PC-3 (cell line): Measurements from ENCODE around the gene GALNT1. TPM values are rescaled to one million over a fixed set of nuclear protein-coding genes. Genes with fewer than 3 reads are reported as not detected.

ENCODE experiments used
- ATAC-seq: fragments of 200-7000 bp; cut with Tn5 transposase; 2 replicates; pipeline ENCODE4 v1.9.1; 2020; ENCODE audit warnings: mild to moderate bottlenecking, moderate library complexity
- BruUV-seq: library from RNA; stranded (reverse); fragments of 400-500 nt; replicated peaks from 2 replicates; lab custom pipeline; 2021; lab: Mats Ljungman, UMichigan
- CTCF ChIA-PET: fragments of 300-600 bp; sonication (Branson Sonifier 250); formaldehyde crosslinking; loops from one replicate; lab custom pipeline; 2022; ENCODE audit warnings: antibody characterized with exemption; lab: Charles Lee
- POLR2A ChIA-PET: fragments of 300-600 bp; sonication (Branson Sonifier 250); formaldehyde crosslinking; loops from one replicate; lab custom pipeline; 2022; ENCODE audit warnings: antibody characterized with exemption; ENCODE audit not compliant: unreplicated experiment; lab: Charles Lee
- DNase-seq: peaks from one replicate; pipeline ENCODE4 v3.0.0-alpha.2; 2015
- H2AFZ ChIP-seq: fragments of 300-600 bp; sonication (generic); 2 replicates; pipeline ENCODE4 v1.6.0; 2016; ENCODE audit warnings: antibody characterized with exemption, low read length
- H3F3A ChIP-seq: fragments of 300-600 bp; sonication (generic); one replicate; pipeline ENCODE4 v1.6.0; 2017; ENCODE audit warnings: antibody characterized with exemption, low read length, control low read depth, mild to moderate bottlenecking; ENCODE audit not compliant: unreplicated experiment
- H3K27ac ChIP-seq: fragments of 300-600 bp; sonication (generic); 2 replicates; pipeline ENCODE4 v1.5.1; 2016; ENCODE audit warnings: mild to moderate bottlenecking, low read length
- H3K27me3 ChIP-seq: fragments of 300-600 bp; sonication (generic); 2 replicates; pipeline ENCODE4 v1.6.1; 2016; ENCODE audit warnings: low read length, mixed read lengths
- H3K36me3 ChIP-seq: fragments of 300-600 bp; sonication (generic); 2 replicates; pipeline ENCODE4 v1.6.1; 2016; ENCODE audit warnings: low read depth, mixed run types, low read length, mixed read lengths
- H3K4me1 ChIP-seq: fragments of 300-600 bp; sonication (generic); 2 replicates; pipeline ENCODE4 v1.5.1; 2016; ENCODE audit warnings: low read length; ENCODE audit not compliant: insufficient read depth
- H3K4me2 ChIP-seq: fragments of 300-600 bp; sonication (generic); 2 replicates; pipeline ENCODE4 v1.6.0; 2016; ENCODE audit warnings: low read length
- H3K4me3 ChIP-seq: fragments of 300-600 bp; sonication (generic); 2 replicates; pipeline ENCODE4 v1.5.1; 2016; ENCODE audit warnings: mild to moderate bottlenecking, low read length, mixed read lengths
- H3K79me2 ChIP-seq: fragments of 300-600 bp; sonication (generic); 2 replicates; pipeline ENCODE4 v1.6.1; 2017; ENCODE audit warnings: low read length, mixed read lengths
- H3K9ac ChIP-seq: fragments of 300-600 bp; sonication (generic); 2 replicates; pipeline ENCODE4 v1.6.0; 2016; ENCODE audit warnings: mild to moderate bottlenecking, low read length
- H3K9me2 ChIP-seq: fragments of 300-600 bp; sonication (generic); replicated peaks from 2 replicates; pipeline ENCODE4 v1.6.1; 2016; ENCODE audit warnings: mixed run types, low read length, mixed read lengths
- H3K9me3 ChIP-seq: fragments of 300-600 bp; sonication (generic); 2 replicates; pipeline ENCODE4 v1.6.1; 2016; ENCODE audit warnings: low read length, mixed read lengths
- H4K20me1 ChIP-seq: fragments of 300-600 bp; sonication (generic); 2 replicates; pipeline ENCODE4 v1.6.1; 2016; ENCODE audit warnings: low read length, mixed read lengths
- CTCF ChIP-seq: fragments of 300-600 bp; sonication (generic); conservative IDR thresholded peaks from 2 replicates; pipeline ENCODE4 v1.5.1; 2017; ENCODE audit warnings: antibody characterized with exemption, low read depth, mild to moderate bottlenecking, low read length
- EZH2 ChIP-seq: fragments of 300-600 bp; sonication (generic); IDR thresholded peaks from one replicate; pipeline ENCODE4 v1.6.1; 2017; ENCODE audit warnings: antibody characterized with exemption, mild to moderate bottlenecking, low read length; ENCODE audit not compliant: unreplicated experiment
- EZH2phosphoT487 ChIP-seq: fragments of 300-600 bp; sonication (generic); IDR thresholded peaks from 2 replicates; pipeline ENCODE4 v1.6.1; 2018; ENCODE audit warnings: mild to moderate bottlenecking, antibody characterized with exemption, low read length, borderline replicate concordance
- intact Hi-C: fragments of 100-400 bp; cut with micrococcal nuclease; formaldehyde crosslinking; loops from 2 replicates; pipeline ENCODE4 v1.9.0; 2023
- total RNA-seq: library from RNA; depleted of rRNA; stranded (reverse); fragments of >200 nt; gene quantifications from 2 replicates; pipeline ENCODE4 v1.2.3, GENCODE V29; 2014

GALNT1 gene
- total RNA-seq, 1 experiment from 2014 or later: 25.0 TPM

GRCh38 chr18:35597758-35598157, 16.2 kb downstream of the GALNT1 start:
- ATAC-seq: no peak
- DNase-seq: no peak
- Histone ChIP-seq H3K9ac (no peak overlapping the region), H3K9me3 (no peaks in the 10 kb centered on the region), H3F3A (no peaks in the 10 kb centered on the region), H3K79me2 (peaks cover 20% of the 10 kb centered on the region; the same call in 1 of the 2 replicates), H3K27me3 (no peaks in the 10 kb centered on the region), H3K36me3 (no peaks in the 10 kb centered on the region; the same call in 1 of the 2 replicates), H3K4me2 (no peak overlapping the region), H3K9me2 (no peaks in the 10 kb centered on the region), H2AFZ (no peak overlapping the region), H3K27ac (no peak overlapping the region), H3K4me3 (no peak overlapping the region), H4K20me1 (no peaks in the 10 kb centered on the region), H3K4me1 (no peaks in the 10 kb centered on the region)
- CTCF ChIA-PET: no interaction called here
- no TSS peak for BruUV-seq
- TF ChIP-seq EZH2 (no peak), CTCF (no peak), EZH2phosphoT487 (no peak)
- POLR2A ChIA-PET: no interaction called here
- intact Hi-C loops: no loop called here

- Histone ChIP-seq H3F3A (no peaks in the 10 kb centered on the region), H3K4me3 (no peak overlapping the region), H3K9me3 (no peaks in the 10 kb centered on the region), H4K20me1 (no peaks in the 10 kb centered on the region), H3K27ac (no peak overlapping the region), H2AFZ (no peak overlapping the region), H3K4me1 (0 out of 2 replicates have a peak, but pooled peaks cover 5% of the 10 kb centered on the region), H3K36me3 (no peaks in the 10 kb centered on the region; the same call in 1 of the 2 replicates), H3K4me2 (no peak overlapping the region), H3K9me2 (no peaks in the 10 kb centered on the region), H3K9ac (no peak overlapping the region), H3K79me2 (peaks cover 27% of the 10 kb centered on the region; the same call in 1 of the 2 replicates), H3K27me3 (no peaks in the 10 kb centered on the region)
- TF ChIP-seq CTCF (no peak), EZH2phosphoT487 (no peak), EZH2 (no peak)
- ATAC-seq (no peak), DNase-seq (no peak)
- CTCF ChIA-PET: no interaction called here
- BruUV-seq: no TSS peak
- POLR2A ChIA-PET: no interaction called here
- intact Hi-C loops: no loop called here
Measured at GRCh38 chr18:35602193-35602820, 20.8 kb downstream of the GALNT1 start.

GRCh38 chr18:35603008-35603407, 21.5 kb downstream of the GALNT1 start:
- Histone ChIP-seq H4K20me1 (no peaks in the 10 kb centered on the region), H3K9me3 (no peaks in the 10 kb centered on the region), H3K27ac (no peak overlapping the region), H3K79me2 (peaks cover 27% of the 10 kb centered on the region; the same call in 1 of the 2 replicates), H3K4me2 (no peak overlapping the region), H3K9me2 (no peaks in the 10 kb centered on the region), H3K4me1 (0 out of 2 replicates have a peak, but pooled peaks cover 5% of the 10 kb centered on the region), H3K9ac (no peak overlapping the region), H2AFZ (no peak overlapping the region), H3K27me3 (no peaks in the 10 kb centered on the region), H3K36me3 (no peaks in the 10 kb centered on the region; the same call in 1 of the 2 replicates), H3F3A (no peaks in the 10 kb centered on the region), H3K4me3 (no peak overlapping the region)
- no TSS peak for BruUV-seq
- ATAC-seq: no peak
- intact Hi-C loops: no loop called here
- no peak for TF ChIP-seq EZH2phosphoT487
- no peak for TF ChIP-seq EZH2
- no peak for TF ChIP-seq CTCF
- CTCF ChIA-PET: no interaction called here
- DNase-seq: no peak
- POLR2A ChIA-PET: no interaction called here
